SH-SY5Y (cell line): ENCODE data around the gene NLRP10.

Experiments used
- GATA2 ChIP-seq: IDR thresholded peaks from 2 replicates; pipeline ENCODE4 v1.6.1; 2011; ENCODE audit warnings: mild to moderate bottlenecking, low read depth, low read length
- GATA3 ChIP-seq: IDR thresholded peaks from 2 replicates; pipeline ENCODE4 v1.6.1; 2011; ENCODE audit warnings: low read depth, mild to moderate bottlenecking, low read length, moderate library complexity

DNA sequence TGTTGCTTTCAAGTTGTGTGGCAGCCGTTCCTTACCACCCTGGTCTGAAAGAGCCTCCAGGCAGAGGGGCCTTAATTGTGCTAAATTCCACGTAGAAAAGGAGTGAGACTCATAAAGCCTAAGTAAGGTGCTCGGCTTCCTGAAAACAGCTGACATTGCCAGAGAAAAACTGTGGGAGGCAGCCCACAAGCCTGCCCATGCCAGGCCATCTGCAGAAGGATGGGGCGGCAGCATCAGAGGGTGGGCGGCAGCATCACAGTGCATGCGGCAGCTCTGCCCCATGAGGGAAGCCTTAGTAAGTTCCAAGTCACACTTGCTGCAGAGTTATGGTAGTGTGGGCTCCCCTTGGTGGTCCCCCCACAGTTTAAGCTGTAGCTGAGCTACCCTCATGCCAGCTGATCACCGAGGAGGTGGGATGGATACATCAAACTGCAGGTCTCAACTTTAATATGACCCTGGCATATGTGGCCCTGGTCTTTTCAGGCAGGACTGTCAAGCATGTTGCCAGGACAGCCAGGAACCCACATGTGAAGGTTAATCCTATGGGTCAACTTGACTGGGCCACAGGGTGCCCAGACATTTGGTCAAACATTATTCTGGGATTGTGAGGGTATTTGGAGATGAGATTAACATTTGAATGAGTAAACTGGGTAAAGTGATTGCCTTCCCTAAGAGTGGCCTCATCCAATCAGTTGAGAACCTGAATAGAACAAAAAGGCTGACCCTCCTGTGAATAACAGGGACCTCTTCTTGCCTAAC is 18.8 kb upstream of the NLRP10 start:
- TF ChIP-seq GATA3 (no peak), GATA2 (no peak)
